Ascending aorta (tissue), 2 donors: ENCODE data around the gene CATSPERZ. TPM values are rescaled to one million over a fixed set of nuclear protein-coding genes. Genes with fewer than 3 reads are reported as not detected.

Source experiments
- DNase-seq, 2 donors: peaks; one replicate each; pipeline ENCODE4 v3.0.0-alpha.2; 2019; ENCODE audit warnings: low spot score in 2 of 2
- H3K27ac ChIP-seq, 2 donors: fragments of 200-600 bp; sonication (generic); one replicate each; pipeline ENCODE4 v1.5.1; 2016 to 2017; ENCODE audit warnings: mild to moderate bottlenecking in 1 of 2
- H3K27me3 ChIP-seq: fragments of 200-600 bp; sonication (generic); one replicate; pipeline ENCODE4 v1.5.1; 2017
- H3K36me3 ChIP-seq, 2 donors: fragments of 200-600 bp; sonication (generic); one replicate each; pipeline ENCODE4 v1.5.1; 2016
- H3K4me1 ChIP-seq, 2 donors: fragments of 200-600 bp; sonication (generic); one replicate each; pipeline ENCODE4 v1.5.1; 2016 to 2017; ENCODE audit warnings: mild to moderate bottlenecking in 1 of 2
- H3K4me3 ChIP-seq, 2 donors: fragments of 200-600 bp; sonication (generic); one replicate each; pipeline ENCODE4 v1.5.1; 2016 to 2017; ENCODE audit warnings: mild to moderate bottlenecking in 1 of 2
- H3K9me3 ChIP-seq, 2 donors: fragments of 200-600 bp; sonication (generic); one replicate each; pipeline ENCODE4 v1.5.1; 2016
- CTCF ChIP-seq, 3 experiments: fragments of 200-600 bp in 2 of 3; fragments of 450-650 bp in 1 of 3; sonication (generic) in 2 of 3; IDR thresholded peaks; one replicate each; pipeline ENCODE4 v1.5.1; 2016 to 2019; ENCODE audit warnings: antibody characterized with exemption in 3 of 3, mild to moderate bottlenecking in 1 of 3, moderate library complexity in 1 of 3
- intact Hi-C: fragments of 100-400 bp; cut with DNase I; formaldehyde crosslinking; loops from one replicate; pipeline ENCODE4 v1.15.1; 2023
- total RNA-seq: library from RNA; depleted of rRNA; stranded (reverse); fragments of >200 nt; gene quantifications from one replicate; pipeline ENCODE4 v1.1.0, GENCODE V29; 2016

The CATSPERZ gene
- total RNA-seq, 1 donor from 2014 or later: not detected

GRCh38 chr11:64252003-64252872 is 47.9 kb upstream of the CATSPERZ start:
- H3K36me3 ChIP-seq: peaks cover 26 to 30% of the 10 kb centered on the region in 2 donors
- peak overlapping the region; percentile 53 to 68 for H3K27ac ChIP-seq
- no peaks in the 10 kb centered on the region for H3K9me3 ChIP-seq
- intact Hi-C loops: no loop called here
- H3K4me1 ChIP-seq: peaks cover 12 to 29% of the 10 kb centered on the region in 2 donors
- H3K4me3 ChIP-seq: peak overlapping the region; percentile 74 to 86
- peak in 2 of 3 experiments; percentile 26 to 40 for TF ChIP-seq CTCF (IDR thresholded peaks at IDR 0.05)
- no peak for DNase-seq
- no peaks in the 10 kb centered on the region for H3K27me3 ChIP-seq

- peak overlapping the region; percentile 74 to 86 for H3K4me3 ChIP-seq
- H3K9me3 ChIP-seq: no peaks in the 10 kb centered on the region
- H3K4me1 ChIP-seq: peaks cover 7 to 25% of the 10 kb centered on the region in 2 donors
- H3K27ac ChIP-seq: peak overlapping the region; percentile 53 to 68
- no peak for DNase-seq
- no peak for TF ChIP-seq CTCF (IDR thresholded peaks at IDR 0.05)
- H3K36me3 ChIP-seq: peaks cover 29 to 35% of the 10 kb centered on the region in 2 donors
- no peaks in the 10 kb centered on the region for H3K27me3 ChIP-seq
- intact Hi-C loops: no loop called here
These were observed 47.1 kb upstream of the CATSPERZ start for GRCh38 chr11:64253043-64253442.

GRCh38 chr11:64253481-64253880 is 46.7 kb upstream of the CATSPERZ start:
- Histone ChIP-seq H3K36me3 (peaks cover 33 to 39% of the 10 kb centered on the region in 2 donors), H3K4me3 (peak overlapping the region in 1 of 2 donors; percentile 74), H3K9me3 (no peaks in the 10 kb centered on the region), H3K4me1 (peaks cover 7 to 25% of the 10 kb centered on the region in 2 donors), H3K27me3 (no peaks in the 10 kb centered on the region), H3K27ac (peak overlapping the region; percentile 45 to 53)
- no peak for TF ChIP-seq CTCF (IDR thresholded peaks at IDR 0.05)
- DNase-seq: no peak
- intact Hi-C loops: no loop called here

GRCh38 chr11:64254326-64254725 is 45.8 kb upstream of the CATSPERZ start:
- peak overlapping the region; percentile 34 to 45 for H3K27ac ChIP-seq
- H3K9me3 ChIP-seq: no peaks in the 10 kb centered on the region
- H3K4me3 ChIP-seq: no peak overlapping the region
- H3K27me3 ChIP-seq: no peaks in the 10 kb centered on the region
- intact Hi-C loops: no loop called here
- H3K36me3 ChIP-seq: peaks cover 41 to 48% of the 10 kb centered on the region in 2 donors
- H3K4me1 ChIP-seq: peaks cover 7 to 25% of the 10 kb centered on the region in 2 donors
- no peak for DNase-seq
- TF ChIP-seq CTCF (IDR thresholded peaks at IDR 0.05): no peak

- Histone ChIP-seq H3K4me3 (no peak overlapping the region), H3K4me1 (peaks cover 7 to 24% of the 10 kb centered on the region in 2 donors), H3K27ac (no peak overlapping the region), H3K27me3 (no peaks in the 10 kb centered on the region), H3K36me3 (peaks cover 52 to 57% of the 10 kb centered on the region in 2 donors), H3K9me3 (no peaks in the 10 kb centered on the region)
- intact Hi-C loops: no loop called here
- TF ChIP-seq CTCF (IDR thresholded peaks at IDR 0.05): no peak
- DNase-seq: no peak
These were observed 44.7 kb upstream of the CATSPERZ start for GRCh38 chr11:64255135-64256128.
